ENCODE data around the gene RNF149. TPM values are rescaled to one million over a fixed set of nuclear protein-coding genes. Genes with fewer than 3 reads are reported as not detected.
A peak's percentile ranks its signal among the peaks of the same experiment; 100 is the strongest.
"Not testable (repeated sequence)": the region's sequence is repeated elsewhere in the genome, so short reads cannot be mapped to it uniquely, and the experiment has no call there.

Gene RNF149
- total RNA-seq, 1 donor from 2014 or later, result 27.4 TPM

GRCh38 chr2:101253703-101254450 lies 54.6 kb downstream of the RNF149 start:
- Mint-ChIP-seq H3K36me3 (ENCODE audit: low read depth) (peaks cover 11% of the 10 kb centered on the region), H3K4me1 (peaks cover 37% of the 10 kb centered on the region), H3K27ac (ENCODE audit: unreplicated experiment) (peak overlapping the region; percentile 48), H3K27me3 (ENCODE audit: low read depth) (no peaks in the 10 kb centered on the region), H3K9me3 (no peaks in the 10 kb centered on the region), H3K4me3 (peak overlapping the region; percentile 94)
- no peak for TF ChIP-seq CTCF (conservative IDR thresholded peaks at IDR 0.05)
- DNase-seq (ENCODE audit: low read depth, low spot score), result no peak

GRCh38 chr2:101253013-101253702 lies 55.3 kb downstream of the RNF149 start:
- Mint-ChIP-seq H3K36me3 (ENCODE audit: low read depth) (peaks cover 8% of the 10 kb centered on the region), H3K27ac (ENCODE audit: unreplicated experiment) (peak overlapping the region; percentile 48), H3K4me1 (peaks cover 42% of the 10 kb centered on the region), H3K9me3 (no peaks in the 10 kb centered on the region), H3K4me3 (peak overlapping the region; percentile 94), H3K27me3 (ENCODE audit: low read depth) (no peaks in the 10 kb centered on the region)
- no peak for TF ChIP-seq CTCF (conservative IDR thresholded peaks at IDR 0.05)
- DNase-seq (ENCODE audit: low read depth, low spot score), result no peak

- no peak for TF ChIP-seq CTCF (conservative IDR thresholded peaks at IDR 0.05)
- H3K4me1 Mint-ChIP-seq, result peaks cover 42% of the 10 kb centered on the region
- peak; percentile 98 for DNase-seq (ENCODE audit: low read depth, low spot score)
- H3K4me3 Mint-ChIP-seq, result peak within 1 kb of the TSS; percentile 94
- H3K27me3 Mint-ChIP-seq (ENCODE audit: low read depth), result no peaks in the 10 kb centered on the region
- peak within 1 kb of the TSS; percentile 95 for H3K27ac Mint-ChIP-seq (ENCODE audit: unreplicated experiment)
- peaks cover 4% of the 10 kb centered on the region for H3K36me3 Mint-ChIP-seq (ENCODE audit: low read depth)
- no peaks in the 10 kb centered on the region for H3K9me3 Mint-ChIP-seq
Measured at GRCh38 chr2:101252408-101253012, 56.0 kb downstream of the RNF149 start, which contains the start of gene CNOT11. CNOT11 (plus strand) TSS chr2:101252886; CDS start chr2:101252965, 79 bp downstream.

GRCh38 chr2:101251844-101252407 lies 56.6 kb downstream of the RNF149 start:
- H3K4me1 Mint-ChIP-seq, result peaks cover 42% of the 10 kb centered on the region

GRCh38 chr2:101251246-101251781 lies 57.2 kb downstream of the RNF149 start:
- Mint-ChIP-seq H3K4me3 (peak overlapping the region; percentile 82), H3K4me1 (peaks cover 41% of the 10 kb centered on the region)
- H3K36me3 Mint-ChIP-seq (ENCODE audit: low read depth); H3K9me3 Mint-ChIP-seq; H3K27me3 Mint-ChIP-seq (ENCODE audit: low read depth); DNase-seq (ENCODE audit: low read depth, low spot score); H3K27ac Mint-ChIP-seq (ENCODE audit: unreplicated experiment): not testable (repeated sequence)

More at GRCh38 chr2:101251844-101252407, 56.6 kb downstream of the RNF149 start:
- peak; percentile 74 for TF ChIP-seq CTCF (conservative IDR thresholded peaks at IDR 0.05)
- DNase-seq (ENCODE audit: low read depth, low spot score), result no peak
- Mint-ChIP-seq H3K27me3 (ENCODE audit: low read depth) (no peaks in the 10 kb centered on the region), H3K36me3 (ENCODE audit: low read depth) (peaks cover 4% of the 10 kb centered on the region), H3K27ac (ENCODE audit: unreplicated experiment) (peak overlapping the region; percentile 95), H3K9me3 (no peaks in the 10 kb centered on the region), H3K4me3 (peak overlapping the region; percentile 94)
